ENCODE results near the gene RBM12. TPM values are rescaled to one million over a fixed set of nuclear protein-coding genes. Genes with fewer than 3 reads are reported as not detected.
"Not testable (repeated sequence)": the region's sequence is repeated elsewhere in the genome, so short reads cannot be mapped to it uniquely, and the experiment has no call there.

RBM12 gene
- total RNA-seq, 1 experiment from 2014 or later: 100 TPM

- DNase-seq (ENCODE audit: low read depth, low spot score): no peak
- intact Hi-C loops (cut with micrococcal nuclease; ENCODE audit: unreplicated experiment) (no loop called here), in situ Hi-C loops (cut with HindIII; ENCODE audit: low pct_unique_long_range_greater_than_20kb, low sequenced_read_pairs) (no loop called here)
- CTCF ChIA-PET: no interaction called here
- Histone ChIP-seq H3K4me3 (ENCODE audit: low read depth in 2 of 2, low read length in 2 of 2) (no peak overlapping the region), H3K27me3 (ENCODE audit: control insufficient read depth, insufficient read depth, low read length) (no peaks in the 10 kb centered on the region), H3K27ac (ENCODE audit: low read length) (no peak overlapping the region), H3K9me3 (ENCODE audit: control insufficient read depth, insufficient read depth, low read depth, low read length) (no peaks in the 10 kb centered on the region), H3K4me1 (ENCODE audit: control insufficient read depth, insufficient read depth, low read length) (peaks cover 2% of the 10 kb centered on the region; the same call in 1 of the 2 replicates), H3K36me3 (ENCODE audit: control insufficient read depth, insufficient read depth, low read length) (peaks cover 87% of the 10 kb centered on the region)
- TF ChIP-seq POLR2AphosphoS5 (IDR thresholded peaks at IDR 0.05; ENCODE audit: low read depth, low read length) (no peak), CTCF (IDR thresholded peaks at IDR 0.05) (no peak), TCF7L2 (IDR thresholded peaks at IDR 0.05; ENCODE audit: low read depth, low read length) (no peak), REST (IDR thresholded peaks at IDR 0.05; ENCODE audit: insufficient read depth in 1 of 2, low read depth in 2 of 2, low read length in 1 of 2) (no peak), SIN3A (IDR thresholded peaks at IDR 0.05; ENCODE audit: borderline replicate concordance, insufficient read depth, low read depth, low read length) (no peak)
- POLR2A ChIA-PET: no interaction called here
- no peak for ATAC-seq
- no TSS peak for BruUV-seq (replicated peaks)
These were observed 43.8 kb upstream of the RBM12 start for GRCh38 chr20:35708502-35708901.

GRCh38 chr20:35706591-35707529 is 42.2 kb upstream of the RBM12 start:
- peaks cover 10% of the 10 kb centered on the region for H3K4me1 ChIP-seq (ENCODE audit: control insufficient read depth, insufficient read depth, low read length)
- intact Hi-C loops (cut with micrococcal nuclease; ENCODE audit: unreplicated experiment); H3K4me3 ChIP-seq (ENCODE audit: low read depth in 2 of 2, low read length in 2 of 2); H3K9me3 ChIP-seq (ENCODE audit: control insufficient read depth, insufficient read depth, low read depth, low read length); CTCF ChIA-PET; DNase-seq (ENCODE audit: low read depth, low spot score); ATAC-seq; H3K27ac ChIP-seq (ENCODE audit: low read length); BruUV-seq (replicated peaks); H3K27me3 ChIP-seq (ENCODE audit: control insufficient read depth, insufficient read depth, low read length); in situ Hi-C loops (cut with HindIII; ENCODE audit: low pct_unique_long_range_greater_than_20kb, low sequenced_read_pairs): not testable (repeated sequence)
- H3K36me3 ChIP-seq (ENCODE audit: control insufficient read depth, insufficient read depth, low read length): peaks cover 84% of the 10 kb centered on the region
- POLR2A ChIA-PET: interaction anchor here (0.6 kb wide), 1 partner anchor 46 kb away, joined by 3 read pairs; no protein-coding TSS in a partner anchor

- BruUV-seq (replicated peaks); H3K27ac ChIP-seq (ENCODE audit: low read length); H3K9me3 ChIP-seq (ENCODE audit: control insufficient read depth, insufficient read depth, low read depth, low read length); ATAC-seq; in situ Hi-C loops (cut with HindIII; ENCODE audit: low pct_unique_long_range_greater_than_20kb, low sequenced_read_pairs); CTCF ChIA-PET; DNase-seq (ENCODE audit: low read depth, low spot score); H3K27me3 ChIP-seq (ENCODE audit: control insufficient read depth, insufficient read depth, low read length); intact Hi-C loops (cut with micrococcal nuclease; ENCODE audit: unreplicated experiment); H3K4me3 ChIP-seq (ENCODE audit: low read depth in 2 of 2, low read length in 2 of 2): not testable (repeated sequence)
- POLR2A ChIA-PET: interaction anchor here (0.7 kb wide), 1 partner anchor 12 kb away, joined by 3 read pairs; no protein-coding TSS in a partner anchor
- Histone ChIP-seq H3K4me1 (ENCODE audit: control insufficient read depth, insufficient read depth, low read length) (peaks cover 11% of the 10 kb centered on the region), H3K36me3 (ENCODE audit: control insufficient read depth, insufficient read depth, low read length) (peaks cover 75% of the 10 kb centered on the region)
These were observed 41.2 kb upstream of the RBM12 start for GRCh38 chr20:35705894-35706293.
